HG03135 (cell line): Measurements from ENCODE around the gene KLK8.
"Not testable (repeated sequence)": the region's sequence is repeated elsewhere in the genome, so short reads cannot be mapped to it uniquely, and the experiment has no call there.

Experiments
- ATAC-seq: cut with Tn5 transposase; IDR thresholded peaks from one replicate; pipeline ENCODE4 v1.9.1; 2021; ENCODE audit warnings: mild to moderate bottlenecking, moderate library complexity; ENCODE audit not compliant: unreplicated experiment

Gene KLK8

GRCh38 chr19:50984416-50984815 is 17.0 kb downstream of the KLK8 start:
- not testable (repeated sequence) for ATAC-seq

- no peak for ATAC-seq
These were observed 17.6 kb downstream of the KLK8 start, which contains the start of gene KLK7 for GRCh38 chr19:50983625-50984292. KLK7 (minus strand) TSS chr19:50983917; CDS start chr19:50982399, 1,518 bp downstream.

GRCh38 chr19:50982186-50982585 is 19.2 kb downstream of the KLK8 start:
- no peak for ATAC-seq

GRCh38 chr19:50981587-50982146 is 19.7 kb downstream of the KLK8 start:
- ATAC-seq = no peak

GRCh38 chr19:50980208-50980607 is 21.2 kb downstream of the KLK8 start:
- ATAC-seq = no peak

DNA sequence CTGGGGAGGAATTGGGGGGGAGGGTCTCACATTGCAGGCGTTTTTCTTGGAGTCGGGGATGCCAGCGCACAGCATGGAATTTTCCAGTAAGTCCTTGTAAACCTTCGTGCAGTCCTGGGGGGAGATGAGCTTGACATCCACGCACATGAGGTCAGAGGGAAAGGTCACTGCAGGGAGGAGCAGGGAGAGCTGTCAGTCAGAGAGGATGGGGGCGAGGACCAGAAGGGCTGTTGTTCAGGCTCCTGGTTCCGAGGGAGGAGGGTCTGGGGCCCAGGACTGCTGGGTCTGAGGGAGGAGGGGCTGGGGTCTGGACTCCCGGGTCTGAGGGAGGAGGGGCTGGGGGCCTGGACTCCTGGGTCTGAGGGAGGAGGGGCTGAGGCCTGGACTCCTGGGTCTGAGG is 21.6 kb downstream of the KLK8 start:
- no peak for ATAC-seq

DNA sequence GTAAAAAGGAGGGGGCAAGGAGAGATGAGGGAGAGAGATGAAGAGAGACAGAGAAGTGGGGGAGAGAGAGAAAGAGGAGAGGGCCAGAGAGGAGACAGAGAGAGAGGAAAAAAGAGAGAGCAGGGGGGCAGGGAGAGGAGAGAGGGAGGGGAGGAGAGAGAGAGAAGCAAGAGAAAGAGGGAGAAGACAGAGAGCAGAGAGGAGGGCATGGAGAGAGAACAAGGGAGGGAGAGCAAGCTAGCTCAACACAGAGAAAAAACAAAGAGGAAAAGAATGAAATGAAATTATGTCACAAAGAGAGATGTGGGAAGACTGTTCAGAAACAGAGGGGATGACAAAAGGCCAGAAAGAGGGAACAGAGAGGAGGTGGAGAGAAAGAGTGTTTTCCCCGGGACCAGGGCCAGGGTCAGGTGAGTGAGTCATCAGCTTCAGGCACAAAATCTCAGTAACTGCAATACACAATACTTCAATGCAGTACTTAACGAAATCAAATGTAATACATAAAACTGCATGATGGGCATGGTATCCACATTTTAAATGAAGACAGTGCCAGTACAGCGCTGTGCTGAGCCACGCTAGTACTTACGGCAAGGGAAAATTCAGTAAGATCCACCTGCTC is 22.5 kb downstream of the KLK8 start:
- ATAC-seq = no peak

DNA sequence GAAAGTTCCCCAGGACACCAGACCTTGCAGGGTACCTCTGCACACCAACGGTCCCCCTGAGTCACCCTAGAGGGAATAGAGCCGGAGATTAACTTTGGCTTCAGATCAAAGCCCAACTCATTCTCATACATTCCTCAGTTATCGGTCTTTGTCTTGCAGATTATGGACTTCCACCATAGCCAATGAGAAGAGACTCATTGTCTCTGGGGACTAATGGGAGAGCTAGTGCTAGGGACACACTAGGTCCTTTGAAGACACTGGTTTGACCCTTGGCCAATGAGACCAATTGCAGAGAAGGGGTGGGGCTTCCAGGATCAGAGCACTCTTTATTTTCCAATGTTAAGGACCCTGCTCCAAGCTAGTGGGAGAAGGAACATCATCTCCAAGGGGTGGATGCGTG is 23.8 kb downstream of the KLK8 start:
- no peak for ATAC-seq

- no peak for ATAC-seq
These were observed 25.6 kb downstream of the KLK8 start for GRCh38 chr19:50975766-50976165.

- ATAC-seq = no peak
These were observed 26.5 kb downstream of the KLK8 start for GRCh38 chr19:50974702-50975556.

DNA sequence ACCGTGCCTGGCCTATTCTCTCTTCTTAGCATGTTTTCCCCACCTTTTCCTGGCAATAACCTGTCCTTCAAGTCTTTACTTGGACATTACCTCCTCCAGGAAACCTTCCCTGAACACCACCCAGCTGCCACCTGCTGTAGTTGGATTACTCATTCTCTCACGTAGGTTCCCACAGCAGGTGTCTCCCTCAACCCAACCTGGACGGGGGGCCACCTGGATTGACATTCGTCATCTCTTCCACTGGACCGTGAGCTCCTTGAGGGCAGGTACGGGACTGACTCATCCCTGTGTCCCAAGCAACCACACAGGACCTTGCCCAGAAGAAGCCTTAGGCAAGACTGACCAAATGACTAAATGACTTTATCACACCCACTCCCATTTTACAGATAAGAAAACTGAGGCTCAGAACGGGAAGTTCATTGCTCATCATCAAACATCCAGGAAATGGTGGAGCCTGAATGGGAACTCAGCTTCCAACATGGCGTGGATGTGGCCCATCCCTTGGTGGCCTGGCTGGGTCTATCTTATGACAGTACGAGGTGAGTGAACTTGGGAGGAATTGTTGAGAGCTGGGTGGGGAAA is 28.5 kb downstream of the KLK8 start:
- no peak for ATAC-seq

- not testable (repeated sequence) for ATAC-seq
These were observed 31.6 kb downstream of the KLK8 start for GRCh38 chr19:50969810-50970209.

- no peak for ATAC-seq
These were observed 32.0 kb downstream of the KLK8 start, which contains the start of gene KLK6 for GRCh38 chr19:50969413-50969760. KLK6 (minus strand) TSS chr19:50969591; CDS start chr19:50968104, 1,487 bp downstream.

GRCh38 chr19:50968716-50969412 is 32.5 kb downstream of the KLK8 start:
- no peak for ATAC-seq

DNA sequence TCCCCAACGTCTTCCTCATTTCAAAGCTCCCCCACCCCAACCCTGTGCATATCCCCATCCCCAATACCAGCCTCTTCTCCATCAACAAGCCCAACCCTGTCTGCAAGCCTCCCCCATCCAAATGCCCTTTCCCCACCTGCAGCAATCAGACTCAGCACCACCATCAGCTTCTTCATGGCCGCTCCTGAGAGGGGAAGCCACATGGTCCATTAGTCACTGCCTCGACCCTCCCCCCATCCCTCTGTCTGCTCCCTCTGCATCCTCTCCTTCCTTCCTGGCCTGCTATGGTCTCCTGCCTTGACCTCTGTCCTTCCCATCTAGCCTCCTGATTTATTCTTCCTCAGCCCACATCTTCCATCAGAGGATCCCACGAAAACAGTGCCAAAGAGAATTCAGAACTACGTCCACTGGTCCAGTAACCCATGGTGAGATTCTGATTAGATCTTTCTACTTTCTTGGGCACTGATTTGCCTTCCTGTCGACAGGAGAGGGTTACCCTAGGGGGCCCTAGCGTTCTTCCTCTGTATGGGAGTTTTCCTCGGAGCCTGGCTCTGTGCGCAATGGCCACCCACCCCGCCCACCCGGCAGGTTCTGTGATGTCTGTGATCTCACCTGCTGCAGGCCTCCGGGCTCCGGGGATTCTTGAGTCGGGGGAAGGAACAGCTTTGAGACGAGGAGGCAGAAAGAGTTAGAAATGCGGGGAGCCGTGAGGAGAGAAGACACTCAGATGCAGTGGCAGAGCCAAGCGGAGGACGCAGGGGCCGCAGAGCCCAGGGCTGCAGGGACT is 33.3 kb downstream of the KLK8 start:
- no peak for ATAC-seq

GRCh38 chr19:50964266-50964665 is 37.1 kb downstream of the KLK8 start:
- no peak for ATAC-seq

DNA sequence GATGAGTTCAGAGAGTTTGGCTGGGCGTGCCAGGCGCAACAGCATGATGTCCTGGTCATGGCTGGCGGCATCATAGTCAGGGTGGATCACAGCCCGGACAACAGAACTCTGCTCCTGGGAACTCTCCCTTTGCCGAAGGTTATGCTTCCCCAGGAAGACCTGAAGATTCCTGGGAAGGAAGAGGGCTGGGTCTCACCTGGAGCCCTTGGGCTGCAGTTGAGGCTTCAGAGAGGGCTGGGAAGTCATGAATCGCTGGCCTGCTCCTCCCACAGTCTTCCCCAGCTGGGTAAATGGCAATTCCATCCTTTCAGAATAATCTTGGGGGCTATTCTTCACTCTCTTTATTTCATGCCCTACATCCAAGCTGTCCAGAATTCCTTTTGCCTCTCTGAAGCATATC is 38.0 kb downstream of the KLK8 start:
- no peak for ATAC-seq

DNA sequence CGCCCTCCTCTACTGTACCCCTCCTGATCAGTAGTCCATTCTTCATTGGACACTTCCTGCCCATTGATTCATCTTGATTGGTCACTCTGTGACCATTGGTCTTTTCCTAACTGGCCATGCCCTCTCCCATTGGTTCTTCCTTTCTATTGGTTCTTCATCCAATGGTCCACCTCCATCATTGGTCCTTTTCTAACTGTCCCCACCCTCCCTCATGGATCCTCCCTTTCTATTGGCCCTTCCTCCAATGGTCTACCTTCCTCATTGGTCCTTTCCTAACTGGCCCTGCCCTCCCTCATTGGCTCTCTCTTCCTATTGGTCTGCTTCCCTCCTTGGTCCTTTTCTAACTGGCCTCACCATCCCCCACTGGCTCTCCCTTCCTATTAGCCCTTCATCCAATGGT is 39.2 kb downstream of the KLK8 start:
- no peak for ATAC-seq

DNA sequence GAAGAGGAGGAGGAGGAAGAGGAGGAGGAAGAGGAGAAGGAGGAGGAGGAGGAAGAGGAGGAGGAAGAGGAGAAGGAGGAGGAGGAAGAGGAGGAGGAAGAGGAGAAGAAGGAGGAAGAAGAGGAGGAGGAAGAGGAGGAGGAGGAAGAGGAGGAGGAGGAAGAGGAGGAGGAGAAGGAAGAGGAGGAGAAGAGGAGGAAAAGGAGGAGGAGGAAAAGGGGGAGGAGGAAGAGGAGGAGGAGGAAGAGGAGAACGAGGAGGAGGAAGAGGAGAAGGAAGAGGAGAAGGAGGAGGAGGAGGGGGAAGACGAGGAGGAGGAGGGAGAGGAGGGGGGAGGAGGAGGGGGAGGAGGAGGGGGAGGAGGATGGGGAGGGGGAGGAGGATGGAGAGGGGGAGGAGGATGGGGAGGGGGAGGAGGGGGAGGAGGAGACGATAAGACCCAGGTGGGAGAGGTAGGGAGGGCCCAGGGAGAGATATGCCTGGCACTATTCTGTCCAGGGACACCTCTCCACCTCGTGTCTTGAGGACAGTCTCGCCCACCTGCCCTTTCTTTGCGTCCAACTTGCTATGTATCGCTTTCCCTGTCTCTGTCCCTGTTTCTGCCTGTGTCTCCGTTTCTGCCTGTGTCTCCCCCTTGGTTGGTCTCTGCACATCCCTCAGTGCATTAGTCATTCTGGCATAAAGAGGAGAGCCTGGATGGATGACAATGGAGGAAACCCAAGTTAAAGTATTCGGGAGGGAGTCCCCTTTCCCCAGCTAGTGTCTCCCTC is 41.5 kb downstream of the KLK8 start:
- ATAC-seq = no peak
